Keratinocyte (primary cell): Measurements from ENCODE around the gene SIPA1.

Source experiments
- CTCF ChIP-seq, 3 experiments: IDR thresholded peaks in 1 of 3; conservative IDR thresholded peaks in 1 of 3; optimal IDR thresholded peaks in 1 of 3; 2 replicates in 2 of 3; 3 replicates in 1 of 3; pipeline versions ENCODE3 to v1.5.1; 2011; ENCODE audit warnings: low read length in 3 of 3, mild to moderate bottlenecking in 3 of 3, moderate library complexity in 2 of 3, control low read depth in 1 of 3, inconsistent platforms in 1 of 3; ENCODE audit not compliant: insufficient read depth in 2 of 3; ENCODE audit errors: extremely low read depth in 1 of 3
- EZH2 ChIP-seq: IDR thresholded peaks from one replicate; pipeline ENCODE4 v1.6.1; 2012; ENCODE audit warnings: inconsistent platforms, mild to moderate bottlenecking, low read length, moderate library complexity

- TF ChIP-seq CTCF (optimal IDR thresholded peaks at IDR 0.05 in 1 of 3, IDR thresholded peaks at IDR 0.05 in 1 of 3, conservative IDR thresholded peaks at IDR 0.05 in 1 of 3; ENCODE audit: extremely low read depth in 1 of 3, insufficient read depth in 2 of 3, low read length in 3 of 3), result no peak
- no peak for TF ChIP-seq EZH2
Observed at GRCh38 chr11:65672180-65672860, 34.4 kb downstream of the SIPA1 start.
